ENCODE measurements around the gene S100G.

S100G gene

DNA sequence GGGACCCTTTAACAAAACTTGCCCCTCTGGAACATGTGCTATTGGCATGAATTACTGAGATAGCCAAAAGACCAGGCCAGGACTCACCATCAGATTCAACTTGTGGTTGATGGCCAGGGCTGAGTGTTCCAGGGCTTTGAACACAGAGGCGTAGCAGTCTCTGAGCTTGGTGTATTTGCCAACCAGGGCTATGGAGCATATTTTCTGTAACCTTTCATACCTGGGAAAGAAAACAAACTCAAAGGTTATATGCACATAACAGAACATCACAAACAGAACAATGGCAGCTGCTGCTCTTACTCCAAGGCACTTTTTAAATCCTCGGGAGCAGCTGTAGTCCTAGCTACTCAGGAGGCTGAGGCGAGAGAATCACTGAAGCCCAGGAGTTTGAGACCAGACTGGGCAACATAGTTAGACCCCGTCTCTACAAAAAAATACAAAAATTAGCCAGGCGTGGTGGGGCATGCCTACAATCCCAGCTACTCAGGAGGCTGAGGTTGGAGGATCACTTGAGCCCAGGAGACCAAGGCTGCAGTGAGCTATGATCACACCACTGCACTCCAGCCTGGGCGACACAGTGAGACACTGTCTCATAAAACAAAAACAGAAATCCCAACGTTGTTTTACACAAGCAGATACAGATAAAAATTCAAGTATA, 33.2 kb downstream of the S100G start:
- no peak for DNase-seq
- H2BK5ac ChIP-seq (ENCODE audit: low read depth, low read length, poor library complexity) = no peak overlapping the region
- H3K27ac ChIP-seq (ENCODE audit: low read depth, low read length) = no peak overlapping the region
- peaks cover 15 to 24% of the 10 kb centered on the region in 2 experiments for H3K36me3 ChIP-seq (ENCODE audit: control insufficient read depth in 1 of 2, insufficient read depth in 2 of 2, low read length in 2 of 2)
- no peak overlapping the region for H2BK12ac ChIP-seq (ENCODE audit: low read length)
- H3K4me1 ChIP-seq (ENCODE audit: control insufficient read depth in 1 of 2, insufficient read depth in 2 of 2, low read length in 2 of 2) = peaks cover 0 to 2% of the 10 kb centered on the region in 2 experiments
- H3K79me1 ChIP-seq (ENCODE audit: low read length) = no peaks in the 10 kb centered on the region
- H3K23ac ChIP-seq (ENCODE audit: low read length) = no peak overlapping the region
- H3K4me3 ChIP-seq (ENCODE audit: low read depth, low read length) = no peak overlapping the region
- H3K4me2 ChIP-seq (ENCODE audit: low read length) = no peak overlapping the region
- H2BK120ac ChIP-seq (ENCODE audit: insufficient read depth, low read length, poor library complexity) = no peak overlapping the region
- no peak overlapping the region for H2AK5ac ChIP-seq (ENCODE audit: low read length)
- H3K4ac ChIP-seq (ENCODE audit: low read depth, low read length) = no peak overlapping the region
- H2AFZ ChIP-seq (ENCODE audit: insufficient read depth, low read length, poor library complexity) = no peak overlapping the region
- no peak overlapping the region for H3K18ac ChIP-seq (ENCODE audit: low read length)
- no CpG with 5 or more reads among the region's 7 CpGs for WGBS (ENCODE audit: extremely low coverage, insufficient coverage, insufficient read length)
- no peak overlapping the region for H3K14ac ChIP-seq (ENCODE audit: low read length)
- H3K27me3 ChIP-seq (ENCODE audit: insufficient read depth, low read length) = no peaks in the 10 kb centered on the region
- H3K9ac ChIP-seq (ENCODE audit: low read length) = no peak overlapping the region
- no peaks in the 10 kb centered on the region for H3K79me2 ChIP-seq (ENCODE audit: control insufficient read depth, insufficient read depth, low read length, poor library complexity)
- no peaks in the 10 kb centered on the region for H3K9me3 ChIP-seq (ENCODE audit: insufficient read depth, low read depth, low read length)
- no peak overlapping the region for H4K8ac ChIP-seq (ENCODE audit: low read depth, low read length)
- H4K91ac ChIP-seq (ENCODE audit: low read depth, low read length) = no peak overlapping the region
- H4K12ac ChIP-seq (ENCODE audit: low read depth, low read length) = no peak overlapping the region

DNA sequence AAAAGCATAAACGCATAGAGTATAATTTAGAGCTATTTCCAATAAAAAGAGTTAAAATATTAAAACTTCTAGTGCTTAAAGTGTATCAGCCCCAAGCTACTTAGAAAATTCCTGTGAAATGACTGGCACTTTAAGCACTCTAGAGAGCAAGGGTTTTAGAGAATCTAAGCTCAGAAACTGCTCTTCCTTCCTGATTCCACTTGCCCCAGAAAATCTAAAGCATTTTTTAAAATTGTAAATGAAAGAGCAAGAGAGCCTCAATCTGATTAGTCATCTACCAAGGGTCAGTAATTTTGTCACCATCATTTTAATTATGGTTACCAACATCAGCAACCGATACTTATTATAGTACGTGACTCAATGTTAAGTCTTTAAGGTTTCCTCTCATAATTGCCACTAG, 37.6 kb downstream of the S100G start:
- Histone ChIP-seq H4K12ac (ENCODE audit: low read depth, low read length) (no peak overlapping the region), H3K4me3 (ENCODE audit: low read depth, low read length) (no peak overlapping the region), H3K36me3 (ENCODE audit: control insufficient read depth in 1 of 2, insufficient read depth in 2 of 2, low read length in 2 of 2) (peaks cover 6 to 27% of the 10 kb centered on the region in 2 experiments), H2BK120ac (ENCODE audit: insufficient read depth, low read length, poor library complexity) (no peak overlapping the region), H2AFZ (ENCODE audit: insufficient read depth, low read length, poor library complexity) (no peak overlapping the region), H3K9ac (ENCODE audit: low read length) (no peak overlapping the region), H3K27me3 (ENCODE audit: insufficient read depth, low read length) (no peaks in the 10 kb centered on the region), H4K91ac (ENCODE audit: low read depth, low read length) (no peak overlapping the region), H3K4me2 (ENCODE audit: low read length) (no peak overlapping the region), H3K18ac (ENCODE audit: low read length) (no peak overlapping the region), H3K14ac (ENCODE audit: low read length) (no peak overlapping the region), H3K27ac (ENCODE audit: low read depth, low read length) (no peak overlapping the region), H3K79me2 (ENCODE audit: control insufficient read depth, insufficient read depth, low read length, poor library complexity) (no peaks in the 10 kb centered on the region), H2AK5ac (ENCODE audit: low read length) (no peak overlapping the region), H2BK5ac (ENCODE audit: low read depth, low read length, poor library complexity) (no peak overlapping the region), H3K23ac (ENCODE audit: low read length) (no peak overlapping the region), H3K79me1 (ENCODE audit: low read length) (no peaks in the 10 kb centered on the region), H4K8ac (ENCODE audit: low read depth, low read length) (no peak overlapping the region), H3K4me1 (ENCODE audit: control insufficient read depth in 1 of 2, insufficient read depth in 2 of 2, low read length in 2 of 2) (peaks cover 0 to 2% of the 10 kb centered on the region in 2 experiments), H2BK12ac (ENCODE audit: low read length) (no peak overlapping the region), H3K9me3 (ENCODE audit: insufficient read depth, low read depth, low read length) (no peaks in the 10 kb centered on the region), H3K4ac (ENCODE audit: low read depth, low read length) (no peak overlapping the region)
- no CpG with 5 or more reads among the region's 3 CpGs for WGBS (ENCODE audit: extremely low coverage, insufficient coverage, insufficient read length)
- no peak for DNase-seq

- Histone ChIP-seq H3K4ac (ENCODE audit: low read depth, low read length) (no peak overlapping the region), H2BK12ac (ENCODE audit: low read length) (no peak overlapping the region), H2AFZ (ENCODE audit: insufficient read depth, low read length, poor library complexity) (no peak overlapping the region), H3K79me2 (ENCODE audit: control insufficient read depth, insufficient read depth, low read length, poor library complexity) (no peaks in the 10 kb centered on the region), H3K4me2 (ENCODE audit: low read length) (no peak overlapping the region), H3K27me3 (ENCODE audit: insufficient read depth, low read length) (no peaks in the 10 kb centered on the region), H4K8ac (ENCODE audit: low read depth, low read length) (no peak overlapping the region), H4K12ac (ENCODE audit: low read depth, low read length) (no peak overlapping the region), H3K14ac (ENCODE audit: low read length) (no peak overlapping the region), H3K27ac (ENCODE audit: low read depth, low read length) (no peak overlapping the region), H3K23ac (ENCODE audit: low read length) (no peak overlapping the region), H2BK120ac (ENCODE audit: insufficient read depth, low read length, poor library complexity) (no peak overlapping the region), H4K91ac (ENCODE audit: low read depth, low read length) (no peak overlapping the region), H2BK5ac (ENCODE audit: low read depth, low read length, poor library complexity) (no peak overlapping the region), H3K9me3 (ENCODE audit: insufficient read depth, low read depth, low read length) (no peaks in the 10 kb centered on the region), H3K9ac (ENCODE audit: low read length) (no peak overlapping the region), H3K79me1 (ENCODE audit: low read length) (no peaks in the 10 kb centered on the region), H3K18ac (ENCODE audit: low read length) (no peak overlapping the region), H3K36me3 (ENCODE audit: control insufficient read depth in 1 of 2, insufficient read depth in 2 of 2, low read length in 2 of 2) (peaks cover 18 to 27% of the 10 kb centered on the region in 2 experiments), H2AK5ac (ENCODE audit: low read length) (no peak overlapping the region), H3K4me3 (ENCODE audit: low read depth, low read length) (no peak overlapping the region), H3K4me1 (ENCODE audit: control insufficient read depth in 1 of 2, insufficient read depth in 2 of 2, low read length in 2 of 2) (peaks cover 0 to 3% of the 10 kb centered on the region in 2 experiments)
- no CpG with 5 or more reads among the region's 10 CpGs for WGBS (ENCODE audit: extremely low coverage, insufficient coverage, insufficient read length)
- DNase-seq = peak in 1 of 2 donors; percentile 77
Measured at GRCh38 chrX:16695079-16695676, 45.2 kb downstream of the S100G start.

DNA sequence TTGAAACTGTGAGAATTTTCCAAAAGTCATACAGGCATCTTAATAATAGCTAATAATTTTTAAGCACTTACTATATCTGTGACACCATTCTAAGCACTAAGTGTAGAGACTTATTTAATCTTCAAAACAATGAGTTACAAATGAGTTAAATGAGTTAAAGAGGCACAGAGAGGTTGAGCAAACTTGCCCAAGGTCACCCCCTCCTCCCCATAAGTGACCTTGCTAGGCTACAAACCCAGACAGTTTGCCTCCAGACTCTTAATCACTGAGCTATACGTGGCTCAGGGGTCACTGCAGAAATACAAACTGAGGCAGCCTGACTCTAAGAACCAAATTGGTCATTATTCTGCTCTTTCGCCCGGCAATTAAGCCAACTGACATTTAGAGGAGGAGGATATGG, 47.0 kb downstream of the S100G start:
- no peak overlapping the region for H3K9ac ChIP-seq (ENCODE audit: low read length)
- no peaks in the 10 kb centered on the region for H3K79me2 ChIP-seq (ENCODE audit: control insufficient read depth, insufficient read depth, low read length, poor library complexity)
- no peak overlapping the region for H3K4me3 ChIP-seq (ENCODE audit: low read depth, low read length)
- H3K36me3 ChIP-seq (ENCODE audit: control insufficient read depth in 1 of 2, insufficient read depth in 2 of 2, low read length in 2 of 2) = peaks cover 13 to 16% of the 10 kb centered on the region in 2 experiments
- H3K23ac ChIP-seq (ENCODE audit: low read length) = no peak overlapping the region
- H3K14ac ChIP-seq (ENCODE audit: low read length) = no peak overlapping the region
- no peaks in the 10 kb centered on the region for H3K27me3 ChIP-seq (ENCODE audit: insufficient read depth, low read length)
- peaks cover 0 to 3% of the 10 kb centered on the region in 2 experiments for H3K4me1 ChIP-seq (ENCODE audit: control insufficient read depth in 1 of 2, insufficient read depth in 2 of 2, low read length in 2 of 2)
- no peak overlapping the region for H2BK5ac ChIP-seq (ENCODE audit: low read depth, low read length, poor library complexity)
- no peak overlapping the region for H4K12ac ChIP-seq (ENCODE audit: low read depth, low read length)
- DNase-seq = no peak
- no peak overlapping the region for H2AK5ac ChIP-seq (ENCODE audit: low read length)
- no CpG with 5 or more reads among the region's 3 CpGs for WGBS (ENCODE audit: extremely low coverage, insufficient coverage, insufficient read length)
- H3K79me1 ChIP-seq (ENCODE audit: low read length) = no peaks in the 10 kb centered on the region
- no peak overlapping the region for H2BK120ac ChIP-seq (ENCODE audit: insufficient read depth, low read length, poor library complexity)
- no peaks in the 10 kb centered on the region for H3K9me3 ChIP-seq (ENCODE audit: insufficient read depth, low read depth, low read length)
- H2BK12ac ChIP-seq (ENCODE audit: low read length) = no peak overlapping the region
- no peak overlapping the region for H4K91ac ChIP-seq (ENCODE audit: low read depth, low read length)
- H2AFZ ChIP-seq (ENCODE audit: insufficient read depth, low read length, poor library complexity) = no peak overlapping the region
- no peak overlapping the region for H3K4me2 ChIP-seq (ENCODE audit: low read length)
- no peak overlapping the region for H3K27ac ChIP-seq (ENCODE audit: low read depth, low read length)
- no peak overlapping the region for H4K8ac ChIP-seq (ENCODE audit: low read depth, low read length)
- no peak overlapping the region for H3K18ac ChIP-seq (ENCODE audit: low read length)
- no peak overlapping the region for H3K4ac ChIP-seq (ENCODE audit: low read depth, low read length)
